Small intestine (tissue), 7 donors: Measurements from ENCODE around the gene ELAVL1. TPM values are rescaled to one million over a fixed set of nuclear protein-coding genes. Genes with fewer than 3 reads are reported as not detected.

Source experiments
- DNase-seq, 2 donors: peaks; one replicate each; pipeline versions ENCODE4 v3.0.0 to v3.0.0-alpha.2; 2013
- FAIRE-seq: peaks from 2 replicates; lab custom pipeline; 2012; peaks lifted over from hg19 to GRCh38; lab: Jason Lieb, UNC
- H3K27ac ChIP-seq, 3 donors: one replicate each; pipeline ENCODE4 v1.5.1; 2013; ENCODE audit warnings: low read length in 2 of 3, mild to moderate bottlenecking in 2 of 3, control low read depth in 1 of 3, inconsistent platforms in 1 of 3, low read depth in 1 of 3, moderate library complexity in 1 of 3
- H3K27me3 ChIP-seq, 3 donors: one replicate each; pipeline ENCODE4 v1.6.1; 2013; ENCODE audit warnings: low read length in 3 of 3, inconsistent platforms in 1 of 3; ENCODE audit not compliant: control insufficient read depth in 3 of 3, insufficient read depth in 3 of 3
- H3K36me3 ChIP-seq, 3 donors: one replicate each; pipeline ENCODE4 v1.6.1; 2013; ENCODE audit warnings: low read length in 3 of 3, inconsistent platforms in 1 of 3, low read depth in 1 of 3, mild to moderate bottlenecking in 1 of 3, moderate library complexity in 1 of 3; ENCODE audit not compliant: control insufficient read depth in 3 of 3, insufficient read depth in 2 of 3
- H3K4me1 ChIP-seq, 3 donors: one replicate each; pipeline ENCODE4 v1.6.1; 2013; ENCODE audit warnings: low read length in 2 of 3, inconsistent platforms in 1 of 3, low read depth in 1 of 3, mild to moderate bottlenecking in 1 of 3, moderate library complexity in 1 of 3; ENCODE audit not compliant: control insufficient read depth in 3 of 3, insufficient read depth in 2 of 3
- H3K4me3 ChIP-seq, 3 donors: one replicate each; pipeline ENCODE4 v1.5.1; 2013; ENCODE audit warnings: low read length in 3 of 3, control low read depth in 1 of 3, inconsistent platforms in 1 of 3, low read depth in 1 of 3, mild to moderate bottlenecking in 1 of 3, moderate library complexity in 1 of 3
- H3K9me3 ChIP-seq, 2 donors: one replicate each; pipeline ENCODE4 v1.6.1; 2013; ENCODE audit warnings: low read depth in 1 of 2, low read length in 1 of 2; ENCODE audit not compliant: control insufficient read depth in 2 of 2, insufficient read depth in 1 of 2
- WGBS, 3 donors: extraction: QIAGEN DNeasy Blood & Tissue Kit; methylation state at CpG; one replicate each; pipeline ENCODE4 v1.1.7; 2013; 5-methylcytosine and 5-hydroxymethylcytosine counted together
- polyA plus RNA-seq, 4 donors: library from polyadenylated mRNA; stranded (reverse) in 3 of 4; unstranded in 1 of 4; fragments of 200-250 nt in 3 of 4; fragments of 120-200 nt in 1 of 4; gene quantifications; one replicate each; pipeline versions ENCODE4 v1.2.1 to v1.2.3, GENCODE V29; 2013
- donor health status: healthy with polysubstance abuse.
- donor health status: control.
- donor health status: control.
- donor health status: Bipolar disorder and iron deficiency.
- donor health status: healthy.

ELAVL1 gene
- polyA plus RNA-seq, 4 donors = 14.6 to 51.1 (median 26.4) TPM

DNA sequence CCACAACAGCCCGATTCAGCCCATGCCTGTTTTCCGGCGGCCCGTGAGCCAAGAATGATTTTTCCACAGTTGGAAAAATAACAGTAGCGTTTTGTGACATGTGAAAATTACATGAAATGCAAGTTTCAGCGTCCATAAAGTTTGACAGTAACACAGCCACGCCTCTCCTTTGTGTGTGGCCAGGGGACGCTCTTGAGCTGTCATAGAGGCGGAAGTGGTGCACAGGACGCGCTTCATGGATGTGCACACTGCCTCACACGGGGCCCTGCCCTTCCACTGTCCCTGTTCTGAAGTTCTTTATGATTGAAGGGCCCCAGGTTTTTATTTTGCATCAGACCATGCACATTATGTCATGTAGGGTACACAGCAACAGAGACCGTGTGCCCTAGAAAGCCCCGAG is 12.4 kb upstream of the ELAVL1 start:
- Histone ChIP-seq H3K4me1 (peaks cover 0 to 2% (median 0%) of the 10 kb centered on the region in 3 donors), H3K9me3 (peaks cover 0 to 8% of the 10 kb centered on the region in 2 donors), H3K36me3 (peaks cover 0 to 6% (median 0%) of the 10 kb centered on the region in 3 donors), H3K4me3 (no peak overlapping the region), H3K27ac (no peak overlapping the region), H3K27me3 (no peaks in the 10 kb centered on the region)
- no peak for FAIRE-seq
- DNase-seq = peak; percentile 81 to 82
- WGBS, 3 donors = 22 to 58% (median 45%) methylated on average over 14 of the region's 14 CpGs

DNA sequence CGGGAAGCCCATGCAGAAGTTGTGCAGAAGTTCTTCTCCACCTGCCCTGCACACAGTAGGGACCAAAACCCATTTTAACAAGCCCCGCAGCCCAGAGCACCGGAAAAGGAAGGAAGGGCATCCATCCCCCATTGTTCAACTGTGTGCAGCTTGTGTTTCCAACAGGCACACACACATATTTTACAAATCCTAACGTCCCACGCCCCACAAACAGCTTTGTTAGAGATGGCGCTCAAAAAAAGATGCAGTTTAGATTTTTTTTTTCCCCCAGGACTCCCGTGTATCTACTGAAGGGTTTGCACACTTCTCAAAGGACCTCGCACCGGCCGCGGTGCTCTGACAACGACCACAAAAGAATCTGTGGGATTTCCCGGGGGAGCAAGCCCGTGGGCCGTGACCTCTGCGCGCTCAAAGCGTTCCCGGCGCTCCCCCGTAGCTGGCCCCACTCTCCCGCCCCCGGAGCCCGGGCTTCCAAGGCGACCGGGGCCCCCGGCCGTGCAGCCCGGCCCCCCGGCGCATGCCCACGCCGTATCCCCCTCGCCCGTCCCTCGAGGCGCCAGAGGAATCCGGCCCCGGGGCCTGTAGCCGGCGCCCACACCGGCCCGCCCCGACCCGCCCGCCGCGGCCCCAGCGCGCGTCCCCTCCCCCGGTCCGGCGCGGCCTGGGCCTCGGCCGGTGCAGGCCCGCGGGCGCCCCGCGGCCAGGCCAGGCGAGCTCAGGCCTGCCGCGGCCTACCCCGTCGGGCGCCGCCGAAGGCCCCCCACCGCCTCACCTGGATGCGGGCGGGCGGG is 523 bp downstream of the ELAVL1 start:
- WGBS, 3 donors = 0 to 1% (median 0%) methylated on average over 19 to 74 of the region's 74 CpGs
- H3K27me3 ChIP-seq = no peaks in the 10 kb centered on the region
- H3K4me3 ChIP-seq = peak overlapping the region; percentile 49 to 98 (median 90)
- H3K36me3 ChIP-seq = peaks cover 0 to 33% (median 2%) of the 10 kb centered on the region in 3 donors
- no peaks in the 10 kb centered on the region for H3K9me3 ChIP-seq
- DNase-seq (peak in 1 of 2 donors; percentile 54), FAIRE-seq (no peak)
- peaks cover 4 to 13% (median 8%) of the 10 kb centered on the region in 3 donors for H3K4me1 ChIP-seq
- H3K27ac ChIP-seq = peak overlapping the region; percentile 6 to 51 (median 41)

DNA sequence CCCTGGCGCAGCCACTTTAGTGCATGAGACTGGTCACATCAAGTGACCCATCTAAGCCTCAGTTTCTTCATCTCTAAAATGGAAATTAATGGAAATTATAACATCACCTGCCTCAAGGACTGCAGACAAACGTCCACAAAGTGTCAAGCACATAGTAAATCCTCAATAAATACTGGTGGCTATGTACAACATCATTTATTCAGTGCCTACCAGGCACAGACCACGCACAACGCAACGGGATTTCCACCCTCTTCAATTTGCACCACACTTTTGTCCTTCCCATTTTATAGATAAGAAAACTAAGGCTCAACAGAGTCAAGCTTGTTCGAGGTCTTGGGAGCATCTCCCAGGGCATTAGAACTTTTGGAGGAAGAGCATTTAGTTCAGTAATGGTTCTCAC is 1.4 kb downstream of the ELAVL1 start:
- Histone ChIP-seq H3K27me3 (no peaks in the 10 kb centered on the region), H3K9me3 (no peaks in the 10 kb centered on the region), H3K4me3 (peak overlapping the region in 2 of 3 donors; percentile 49 to 98), H3K27ac (no peak overlapping the region), H3K4me1 (peaks cover 4 to 13% (median 8%) of the 10 kb centered on the region in 3 donors), H3K36me3 (peaks cover 0 to 38% (median 0%) of the 10 kb centered on the region in 3 donors)
- WGBS, 3 donors = 41 to 52% (median 46%) methylated on average over 6 of the region's 6 CpGs
- FAIRE-seq (no peak), DNase-seq (no peak)

DNA sequence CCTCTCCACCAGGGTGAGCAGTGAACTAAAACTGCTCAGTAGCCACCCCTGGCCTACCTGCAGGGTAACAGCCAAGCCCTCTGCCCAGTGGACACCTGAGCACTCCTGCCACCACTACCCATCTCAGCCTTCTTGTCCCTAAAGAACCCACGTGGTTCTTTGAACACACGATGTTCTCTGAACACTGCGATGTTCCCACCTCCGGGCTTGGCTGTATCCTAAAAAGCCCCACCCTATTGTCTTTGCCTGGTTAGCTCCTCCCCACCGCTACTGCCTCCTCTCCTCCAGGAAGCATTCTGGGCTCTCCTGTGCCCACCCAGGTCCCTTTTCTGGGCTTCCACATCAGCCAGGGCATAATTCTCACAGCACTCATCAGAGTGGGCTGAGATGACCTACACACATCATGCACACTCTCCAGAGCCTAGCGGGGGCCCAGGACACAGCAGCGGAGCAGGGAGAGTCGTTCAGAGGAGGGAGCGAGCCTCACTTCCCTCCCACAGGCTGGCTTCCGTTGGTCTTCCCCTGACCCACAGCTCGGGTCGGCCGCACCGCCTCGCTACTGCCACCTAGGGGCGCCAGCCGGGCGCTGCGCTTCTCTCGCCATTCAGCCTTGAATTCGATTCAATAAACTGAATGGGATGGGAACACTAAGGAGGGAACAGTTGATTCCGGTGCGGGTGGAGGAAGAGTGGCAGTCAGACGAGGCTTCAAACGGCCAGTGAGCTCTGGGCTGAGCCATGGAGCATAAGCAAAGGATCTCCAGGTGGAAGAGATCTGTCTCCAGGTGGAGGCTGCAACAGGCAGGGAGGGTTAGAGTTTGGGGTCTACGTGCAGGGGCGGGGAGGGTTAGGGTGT is 3.2 kb downstream of the ELAVL1 start:
- 11 to 15% (median 13%) methylated on average over 27 of the region's 27 CpGs for WGBS, 3 donors
- no peak for FAIRE-seq
- H3K27ac ChIP-seq = peak overlapping the region in 2 of 3 donors; percentile 20 to 30

DNA sequence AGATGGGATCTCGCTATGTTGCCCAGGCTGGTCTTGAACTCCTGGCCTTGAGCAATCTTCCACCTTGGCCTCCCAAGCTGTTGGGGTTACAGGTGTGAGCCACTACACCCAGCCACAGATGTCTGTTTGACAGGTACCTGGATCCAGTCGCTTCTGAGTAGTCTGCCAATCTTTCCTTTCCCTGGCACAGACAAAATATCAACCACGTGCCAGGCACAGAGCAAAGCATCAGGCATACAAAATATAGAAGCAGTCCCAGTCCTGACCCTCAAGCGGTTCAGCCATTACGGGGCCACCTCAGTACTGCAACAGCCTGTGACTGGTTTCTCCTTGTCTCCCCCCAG is 3.8 kb downstream of the ELAVL1 start:
- H3K9me3 ChIP-seq = no peaks in the 10 kb centered on the region
- peaks cover 0 to 43% (median 0%) of the 10 kb centered on the region in 3 donors for H3K36me3 ChIP-seq
- H3K27ac ChIP-seq = peak overlapping the region in 1 of 3 donors; percentile 30
- peaks cover 4 to 13% (median 8%) of the 10 kb centered on the region in 3 donors for H3K4me1 ChIP-seq
- no peak overlapping the region for H3K4me3 ChIP-seq
- no peak for DNase-seq
- no peak for FAIRE-seq
- no peaks in the 10 kb centered on the region for H3K27me3 ChIP-seq
- WGBS, 3 donors = 71 to 77% (median 76%) methylated on average over 5 of the region's 5 CpGs

More for the DNA sequence above, 3.2 kb downstream of the ELAVL1 start:
- H3K27me3 ChIP-seq = no peaks in the 10 kb centered on the region
- DNase-seq = peak; percentile 74 to 84
- H3K4me1 ChIP-seq = peaks cover 4 to 13% (median 8%) of the 10 kb centered on the region in 3 donors
- no peak overlapping the region for H3K4me3 ChIP-seq
- H3K9me3 ChIP-seq = no peaks in the 10 kb centered on the region
- H3K36me3 ChIP-seq = peaks cover 0 to 43% (median 0%) of the 10 kb centered on the region in 3 donors

DNA sequence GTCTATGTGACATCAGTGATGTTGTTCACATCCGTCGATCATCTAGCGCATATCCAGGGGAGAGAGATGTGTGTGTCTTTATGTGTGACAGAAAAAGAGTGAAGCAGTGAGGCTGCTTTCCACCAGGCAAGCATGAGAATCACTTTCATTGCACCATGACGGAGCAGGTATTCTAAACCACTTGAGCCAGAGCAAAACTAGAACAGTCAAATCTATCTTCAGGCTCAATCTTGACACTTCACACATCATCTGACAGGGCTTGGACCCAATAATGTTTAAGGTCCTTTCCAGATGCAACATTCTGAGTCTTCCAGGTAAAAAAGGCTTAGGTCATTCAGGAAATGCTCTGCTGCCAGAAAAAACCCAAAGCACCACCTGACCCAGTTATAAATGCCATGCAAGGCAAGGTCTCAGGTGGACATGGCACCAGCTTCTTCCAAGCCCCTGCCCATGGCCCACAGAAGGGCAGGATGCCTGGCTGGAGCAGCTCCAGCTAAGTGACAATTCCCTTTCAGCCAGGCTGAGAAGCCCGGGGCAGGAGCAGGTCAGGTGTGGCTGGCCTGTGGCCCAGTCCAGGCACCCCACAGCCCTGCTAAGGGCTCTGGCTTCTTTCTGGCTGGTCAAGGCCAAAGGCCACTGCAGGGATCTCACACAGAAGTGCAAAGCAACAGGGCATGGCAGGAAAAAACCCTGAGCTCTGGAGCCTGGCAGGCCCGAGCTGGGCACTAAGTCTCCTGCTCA is 5.0 kb downstream of the ELAVL1 start:
- H3K27ac ChIP-seq = no peak overlapping the region
- H3K9me3 ChIP-seq = no peaks in the 10 kb centered on the region
- peaks cover 0 to 43% (median 0%) of the 10 kb centered on the region in 3 donors for H3K36me3 ChIP-seq
- H3K4me3 ChIP-seq = no peak overlapping the region
- peaks cover 4 to 13% (median 8%) of the 10 kb centered on the region in 3 donors for H3K4me1 ChIP-seq
- H3K27me3 ChIP-seq = no peaks in the 10 kb centered on the region
- 64 to 76% (median 66%) methylated on average over 6 of the region's 6 CpGs for WGBS, 3 donors
- DNase-seq (no peak), FAIRE-seq (no peak)

DNA sequence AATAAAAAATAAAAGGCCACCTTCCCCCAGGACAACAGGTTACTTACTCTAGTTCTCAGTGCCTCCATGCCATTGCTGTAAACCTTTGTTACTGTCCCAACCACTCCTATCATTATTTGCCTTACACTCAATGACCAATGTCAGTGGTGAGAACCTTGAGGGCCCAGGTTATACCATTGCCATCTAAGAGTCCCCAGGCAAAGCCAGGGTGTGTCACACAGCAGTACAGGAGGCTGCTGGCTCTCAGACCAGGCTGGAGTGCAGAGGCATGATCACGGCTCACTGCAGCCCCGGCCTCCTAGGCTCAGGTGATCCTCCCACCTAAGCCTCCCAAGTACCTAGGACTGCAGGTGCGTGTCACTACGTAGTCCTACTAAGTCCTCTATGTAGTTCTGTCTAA is 6.1 kb downstream of the ELAVL1 start:
- H3K4me3 ChIP-seq = no peak overlapping the region
- H3K27me3 ChIP-seq = no peaks in the 10 kb centered on the region
- FAIRE-seq (no peak), DNase-seq (no peak)
- peaks cover 4 to 13% (median 5%) of the 10 kb centered on the region in 3 donors for H3K4me1 ChIP-seq
- H3K9me3 ChIP-seq = no peaks in the 10 kb centered on the region
- WGBS, 3 donors = 82 to 98% (median 95%) methylated on average over 4 of the region's 4 CpGs
- H3K36me3 ChIP-seq = peaks cover 0 to 43% (median 0%) of the 10 kb centered on the region in 3 donors
- no peak overlapping the region for H3K27ac ChIP-seq
